ENCODE measurements around the gene TNFRSF4. TPM values are rescaled to one million over a fixed set of nuclear protein-coding genes. Genes with fewer than 3 reads are reported as not detected.
"Not testable (repeated sequence)": the region's sequence is repeated elsewhere in the genome, so short reads cannot be mapped to it uniquely, and the experiment has no call there.

Gene TNFRSF4
- total and polyA plus RNA-seq, 10 of the 15 experiments (the other 5 are each of a cell fraction or from before 2014, with no cell fraction given): 0.05 to 7.3 (median 2.5) TPM; not detected in 1

DNA sequence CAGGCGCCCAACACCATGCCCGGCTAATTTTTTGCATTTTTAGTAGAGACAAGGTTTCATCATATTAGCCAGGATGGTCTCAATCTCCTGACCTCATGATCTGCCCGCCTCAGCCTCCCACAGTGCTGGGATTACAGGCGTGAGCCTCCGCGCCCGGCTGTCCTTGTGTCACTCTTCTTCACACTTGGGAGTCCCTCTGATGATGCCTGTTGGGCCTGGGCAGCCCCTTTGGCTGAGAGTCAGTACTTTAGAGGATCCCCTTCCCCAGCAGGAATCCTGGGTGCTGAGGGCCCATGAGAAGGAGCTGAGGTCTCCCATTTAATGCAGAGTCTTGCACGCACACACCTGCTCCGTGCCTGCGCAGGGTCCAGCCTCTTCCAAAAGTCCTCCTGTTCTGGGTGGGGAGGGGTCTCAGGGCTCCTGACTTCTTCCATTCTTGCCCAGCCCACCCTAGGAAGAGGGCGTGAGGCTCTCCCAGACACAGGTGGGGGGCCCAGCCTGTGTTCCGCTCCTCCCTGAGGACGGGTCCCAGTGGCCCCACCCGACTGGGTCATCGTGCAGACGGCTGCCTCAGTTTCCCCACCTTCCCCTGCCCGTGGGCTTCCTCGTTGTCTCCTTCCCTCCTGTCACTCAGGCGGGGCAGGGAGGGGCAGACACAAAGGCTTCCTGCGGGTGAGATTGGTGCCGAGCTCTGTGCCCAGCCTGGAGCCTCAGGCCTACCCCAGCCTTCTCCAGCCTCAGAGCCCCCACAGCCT, 36.3 kb downstream of the TNFRSF4 start:
- TF ChIP-seq CBFB (IDR thresholded peaks at IDR 0.05; ENCODE audit: low read depth) (no peak), RELA (IDR thresholded peaks at IDR 0.05; ENCODE audit: borderline replicate concordance, partially characterized antibody) (no peak), YY1 (IDR thresholded peaks at IDR 0.05; ENCODE audit: low read depth, low read length) (no peak), RAD21 (IDR thresholded peaks at IDR 0.05; ENCODE audit: insufficient read depth, low read depth, low read length) (no peak), CHD4 (IDR thresholded peaks at IDR 0.05) (no peak)
- Histone ChIP-seq H4K20me1 (ENCODE audit: control insufficient read depth, insufficient read depth) (no peaks in the 10 kb centered on the region), H3K79me2 (ENCODE audit: control insufficient read depth, insufficient read depth, low read length) (no peaks in the 10 kb centered on the region), H3K27ac (ENCODE audit: control insufficient read depth, insufficient read depth) (no peak overlapping the region), H3K4me1 (ENCODE audit: control insufficient read depth, insufficient read depth, low read length) (peaks cover 4% of the 10 kb centered on the region), H3K36me3 (ENCODE audit: control insufficient read depth in 2 of 2, insufficient read depth in 2 of 2, low read length in 1 of 2) (no peaks in the 10 kb centered on the region), H3K4me2 (ENCODE audit: control insufficient read depth, insufficient read depth) (no peak overlapping the region), H3K4me3 (no peak overlapping the region), H3K27me3 (replicated peaks in 1 of 2; ENCODE audit: control insufficient read depth in 2 of 2, insufficient read depth in 2 of 2, low read length in 1 of 2) (no peaks in the 10 kb centered on the region; a peak in 3 of 4 replicates), H3K9ac (ENCODE audit: control insufficient read depth, insufficient read depth, low read length) (no peak overlapping the region), H3K9me3 (replicated peaks; ENCODE audit: control insufficient read depth, insufficient read depth, low read length) (no peaks in the 10 kb centered on the region; the same call in 2 of the 3 replicates), H2AFZ (ENCODE audit: control insufficient read depth, low read depth, low read length) (no peak overlapping the region)
- RAD21 ChIA-PET (ENCODE audit: unreplicated experiment): no interaction called here
- 56% methylated on average over 21 of the region's 21 CpGs for WGBS (ENCODE audit: insufficient coverage, insufficient replicate concordance, low lambda C conversion rate, missing lambda C conversion rate)
- intact Hi-C loops (cut with micrococcal nuclease; ENCODE audit: unreplicated experiment): no loop called here
- FAIRE-seq (no peak), ATAC-seq (no peak), DNase-seq (ENCODE audit: low read depth, low spot score) (no peak)
- SMC1A ChIA-PET (ENCODE audit: uncharacterized antibody, unreplicated experiment): no interaction called here
- POLR2A ChIA-PET: no interaction called here
- CTCF ChIA-PET: no interaction called here
- in situ Hi-C loops (cut with MboI): no loop called here
- BruUV-seq (replicated peaks): no TSS peak

DNA sequence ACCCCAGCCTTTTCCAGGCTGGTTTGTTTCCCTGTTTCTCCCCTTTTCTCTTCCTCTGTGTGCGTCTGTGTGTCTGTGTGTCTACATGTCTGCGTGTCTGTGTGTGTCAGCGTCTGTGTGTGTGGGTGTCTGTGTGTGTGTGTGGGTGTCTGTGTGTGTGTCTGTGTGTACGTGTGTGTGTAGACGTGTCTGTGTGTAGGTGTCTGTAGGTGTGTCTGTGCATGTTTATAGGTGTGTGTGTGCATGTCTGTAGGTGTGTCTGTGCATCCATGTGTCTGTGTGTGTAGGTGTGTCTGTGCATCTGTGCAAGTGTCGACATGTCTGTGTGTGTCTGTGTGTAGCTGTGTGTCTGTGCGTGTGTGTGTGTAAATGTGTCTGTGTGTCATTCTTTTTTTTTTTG, 37.0 kb downstream of the TNFRSF4 start:
- Histone ChIP-seq H3K4me2 (ENCODE audit: control insufficient read depth, insufficient read depth) (no peak overlapping the region), H3K9ac (ENCODE audit: control insufficient read depth, insufficient read depth, low read length) (no peak overlapping the region), H3K27ac (ENCODE audit: control insufficient read depth, insufficient read depth) (no peak overlapping the region), H4K20me1 (ENCODE audit: control insufficient read depth, insufficient read depth) (no peaks in the 10 kb centered on the region), H3K4me3 (no peak overlapping the region), H3K79me2 (ENCODE audit: control insufficient read depth, insufficient read depth, low read length) (no peaks in the 10 kb centered on the region), H3K36me3 (ENCODE audit: control insufficient read depth in 2 of 2, insufficient read depth in 2 of 2, low read length in 1 of 2) (no peaks in the 10 kb centered on the region), H3K9me3 (replicated peaks; ENCODE audit: control insufficient read depth, insufficient read depth, low read length) (no peaks in the 10 kb centered on the region; the same call in 2 of the 3 replicates), H3K27me3 (replicated peaks in 1 of 2; ENCODE audit: control insufficient read depth in 2 of 2, insufficient read depth in 2 of 2, low read length in 1 of 2) (no peaks in the 10 kb centered on the region; a peak in 2 of 4 replicates), H2AFZ (ENCODE audit: control insufficient read depth, low read depth, low read length) (no peak overlapping the region), H3K4me1 (ENCODE audit: control insufficient read depth, insufficient read depth, low read length) (peaks cover 7% of the 10 kb centered on the region)
- CTCF ChIA-PET: no interaction called here
- FAIRE-seq (no peak), ATAC-seq (no peak), DNase-seq (ENCODE audit: low read depth, low spot score) (no peak)
- TF ChIP-seq EZH2 (IDR thresholded peaks at IDR 0.05; ENCODE audit: borderline replicate concordance, control insufficient read depth, low read depth, low read length) (no peak), BCL3 (IDR thresholded peaks at IDR 0.05; ENCODE audit: borderline replicate concordance, insufficient read depth, low read depth, low read length, poor library complexity, severe bottlenecking) (peak; percentile 24)
- in situ Hi-C loops (cut with MboI): no loop called here
- WGBS (ENCODE audit: insufficient coverage, insufficient replicate concordance, low lambda C conversion rate, missing lambda C conversion rate): 8% methylated on average over 7 of the region's 7 CpGs
- BruUV-seq (replicated peaks): no TSS peak
- intact Hi-C loops (cut with micrococcal nuclease; ENCODE audit: unreplicated experiment): no loop called here
- POLR2A ChIA-PET: no interaction called here
- RAD21 ChIA-PET (ENCODE audit: unreplicated experiment): no interaction called here
- SMC1A ChIA-PET (ENCODE audit: uncharacterized antibody, unreplicated experiment): no interaction called here

DNA sequence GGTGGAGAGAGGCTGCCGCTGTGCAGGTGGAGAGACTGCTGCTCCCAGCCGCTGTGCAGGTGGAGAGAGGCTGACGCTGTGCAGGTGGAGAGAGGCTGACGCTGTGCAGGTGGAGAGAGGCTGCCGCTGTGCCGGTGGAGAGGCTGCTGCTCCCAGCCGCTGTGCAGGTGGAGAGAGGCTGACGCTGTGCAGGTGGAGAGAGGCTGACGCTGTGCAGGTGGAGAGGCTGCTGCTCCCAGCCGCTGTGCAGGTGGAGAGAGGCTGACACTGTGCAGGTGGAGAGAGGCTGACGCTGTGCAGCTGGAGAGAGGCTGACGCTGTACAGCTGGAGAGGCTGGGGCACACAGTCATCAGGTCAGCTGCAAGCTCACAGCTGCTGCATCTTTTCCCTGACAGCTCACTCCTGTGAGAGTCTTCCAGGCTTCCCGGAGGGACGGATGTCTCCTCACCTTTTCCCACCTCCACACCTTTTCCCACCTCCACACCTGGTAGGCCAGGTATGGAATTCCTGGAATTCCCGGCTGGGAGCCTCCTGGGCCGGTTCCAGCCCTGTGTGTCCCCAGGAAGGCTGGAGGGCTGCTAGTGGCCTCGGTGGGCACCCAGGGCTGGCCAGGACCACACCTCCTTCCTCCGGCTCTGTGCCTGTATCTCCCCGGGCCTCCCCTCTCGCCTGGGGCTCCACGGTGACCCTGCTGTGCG, 37.7 kb downstream of the TNFRSF4 start:
- 43% methylated on average over 22 of the region's 22 CpGs for WGBS (ENCODE audit: insufficient coverage, insufficient replicate concordance, low lambda C conversion rate, missing lambda C conversion rate)
- H3K4me2 ChIP-seq (ENCODE audit: control insufficient read depth, insufficient read depth); H2AFZ ChIP-seq (ENCODE audit: control insufficient read depth, low read depth, low read length); POLR2A ChIA-PET; H3K79me2 ChIP-seq (ENCODE audit: control insufficient read depth, insufficient read depth, low read length); ATAC-seq; H3K9ac ChIP-seq (ENCODE audit: control insufficient read depth, insufficient read depth, low read length); DNase-seq (ENCODE audit: low read depth, low spot score); H3K27ac ChIP-seq (ENCODE audit: control insufficient read depth, insufficient read depth); FAIRE-seq; BruUV-seq (replicated peaks); H3K27me3 ChIP-seq (replicated peaks in 1 of 2; ENCODE audit: control insufficient read depth in 2 of 2, insufficient read depth in 2 of 2, low read length in 1 of 2); H3K4me3 ChIP-seq; CTCF ChIA-PET; SMC1A ChIA-PET (ENCODE audit: uncharacterized antibody, unreplicated experiment); H4K20me1 ChIP-seq (ENCODE audit: control insufficient read depth, insufficient read depth); in situ Hi-C loops (cut with MboI); H3K36me3 ChIP-seq (ENCODE audit: control insufficient read depth in 2 of 2, insufficient read depth in 2 of 2, low read length in 1 of 2); intact Hi-C loops (cut with micrococcal nuclease; ENCODE audit: unreplicated experiment); H3K9me3 ChIP-seq (replicated peaks; ENCODE audit: control insufficient read depth, insufficient read depth, low read length): not testable (repeated sequence)
- RAD21 ChIA-PET (ENCODE audit: unreplicated experiment): interaction anchor here (1.4 kb wide), 1 partner anchor 54 kb away, joined by 4 read pairs; no protein-coding TSS in a partner anchor
- H3K4me1 ChIP-seq (ENCODE audit: control insufficient read depth, insufficient read depth, low read length): peaks cover 14% of the 10 kb centered on the region
